ENCODE measurements around the gene NPEPL1.

The NPEPL1 gene

GRCh38 chr20:58700823-58701222 is 8.2 kb downstream of the NPEPL1 start:
- DNase-seq (ENCODE audit: low read depth): no peak

GRCh38 chr20:58701431-58702160 is 9.0 kb downstream of the NPEPL1 start:
- DNase-seq (ENCODE audit: low read depth): no peak

GRCh38 chr20:58702161-58702510 is 9.5 kb downstream of the NPEPL1 start:
- DNase-seq (ENCODE audit: low read depth): no peak

GRCh38 chr20:58702859-58703648 is 10.5 kb downstream of the NPEPL1 start:
- no peak for DNase-seq (ENCODE audit: low read depth)

GRCh38 chr20:58703765-58704371 is 11.3 kb downstream of the NPEPL1 start:
- no peak for DNase-seq (ENCODE audit: low read depth)

- DNase-seq (ENCODE audit: low read depth): no peak
Observed at GRCh38 chr20:58705208-58705926, 12.8 kb downstream of the NPEPL1 start.

- DNase-seq (ENCODE audit: low read depth): no peak
Observed at GRCh38 chr20:58706150-58706892, 13.7 kb downstream of the NPEPL1 start.

- DNase-seq (ENCODE audit: low read depth): no peak
Observed at GRCh38 chr20:58706975-58707681, 14.5 kb downstream of the NPEPL1 start.

- no peak for DNase-seq (ENCODE audit: low read depth)
Observed at GRCh38 chr20:58707770-58708169, 15.2 kb downstream of the NPEPL1 start.

GRCh38 chr20:58708246-58708931 is 15.8 kb downstream of the NPEPL1 start:
- no peak for DNase-seq (ENCODE audit: low read depth)

GRCh38 chr20:58709013-58709702 is 16.6 kb downstream of the NPEPL1 start:
- no peak for DNase-seq (ENCODE audit: low read depth)

GRCh38 chr20:58709703-58710039 is 17.1 kb downstream of the NPEPL1 start:
- no peak for DNase-seq (ENCODE audit: low read depth)

GRCh38 chr20:58710481-58711265 is 18.1 kb downstream of the NPEPL1 start:
- no peak for DNase-seq (ENCODE audit: low read depth)

- DNase-seq (ENCODE audit: low read depth): no peak
Observed at GRCh38 chr20:58711266-58712051, 18.9 kb downstream of the NPEPL1 start.

GRCh38 chr20:58712151-58712791 is 19.7 kb downstream of the NPEPL1 start:
- DNase-seq (ENCODE audit: low read depth): no peak

- DNase-seq (ENCODE audit: low read depth): no peak
Observed at GRCh38 chr20:58712806-58713731, 20.5 kb downstream of the NPEPL1 start.

Data from activated gamma-delta T cell treated with anti-CD3 and anti-CD28 coated beads, Interleukin-2, amount 50 U/mL, for 16 hours (primary cell).